ENCODE measurements around the gene FXYD6. TPM values are rescaled to one million over a fixed set of nuclear protein-coding genes. Genes with fewer than 3 reads are reported as not detected.

Gene FXYD6
- total RNA-seq, 4 donors from 2014 or later: 5.1 to 41.3 (median 14.0) TPM

DNA sequence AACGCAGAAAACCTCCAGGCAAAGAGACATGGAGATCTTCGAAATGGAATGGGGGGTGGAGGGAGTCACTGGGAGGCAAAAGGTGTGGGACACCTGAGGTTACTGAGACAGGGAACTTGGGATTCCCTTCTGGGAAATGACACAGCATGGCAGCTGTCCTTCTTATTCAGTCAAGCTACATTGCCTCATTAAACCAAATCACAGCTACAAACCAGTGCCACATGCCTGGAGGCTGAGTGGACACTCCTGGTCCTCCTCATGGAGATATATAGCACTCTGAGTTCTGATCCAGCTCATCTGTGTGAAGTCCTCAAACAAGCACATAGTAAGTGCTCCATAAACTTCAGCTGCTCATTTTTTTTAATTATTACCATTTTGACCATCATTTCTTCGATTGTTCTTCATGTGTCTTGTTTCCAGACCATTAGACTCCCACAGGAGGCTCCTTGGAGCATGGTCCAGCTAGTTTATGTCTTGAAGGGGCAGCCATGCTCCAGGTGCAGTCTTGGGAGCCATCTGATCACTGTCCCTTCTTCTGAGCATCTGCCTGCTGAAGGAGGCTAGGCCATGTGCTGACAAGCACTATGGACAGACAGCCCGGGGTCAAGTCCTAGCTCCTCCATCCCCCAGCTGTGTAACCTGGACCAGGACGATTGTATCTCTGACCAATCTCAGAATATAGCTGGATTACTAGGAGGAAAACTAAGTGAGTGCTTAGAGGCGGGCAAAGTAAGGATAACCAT lies 42.2 kb downstream of the FXYD6 start:
- Histone ChIP-seq H3K4me1 (peaks cover 0 to 19% (median under 1%) of the 10 kb centered on the region in 4 donors), H3K27ac (peak overlapping the region in 1 of 4 donors; percentile 44), H3K36me3 (no peaks in the 10 kb centered on the region), H3K9me3 (no peaks in the 10 kb centered on the region), H3K4me3 (no peak overlapping the region), H3K27me3 (no peaks in the 10 kb centered on the region)
- no peak for TF ChIP-seq POLR2A (IDR thresholded peaks at IDR 0.05)
- TF ChIP-seq, protein P1, sequence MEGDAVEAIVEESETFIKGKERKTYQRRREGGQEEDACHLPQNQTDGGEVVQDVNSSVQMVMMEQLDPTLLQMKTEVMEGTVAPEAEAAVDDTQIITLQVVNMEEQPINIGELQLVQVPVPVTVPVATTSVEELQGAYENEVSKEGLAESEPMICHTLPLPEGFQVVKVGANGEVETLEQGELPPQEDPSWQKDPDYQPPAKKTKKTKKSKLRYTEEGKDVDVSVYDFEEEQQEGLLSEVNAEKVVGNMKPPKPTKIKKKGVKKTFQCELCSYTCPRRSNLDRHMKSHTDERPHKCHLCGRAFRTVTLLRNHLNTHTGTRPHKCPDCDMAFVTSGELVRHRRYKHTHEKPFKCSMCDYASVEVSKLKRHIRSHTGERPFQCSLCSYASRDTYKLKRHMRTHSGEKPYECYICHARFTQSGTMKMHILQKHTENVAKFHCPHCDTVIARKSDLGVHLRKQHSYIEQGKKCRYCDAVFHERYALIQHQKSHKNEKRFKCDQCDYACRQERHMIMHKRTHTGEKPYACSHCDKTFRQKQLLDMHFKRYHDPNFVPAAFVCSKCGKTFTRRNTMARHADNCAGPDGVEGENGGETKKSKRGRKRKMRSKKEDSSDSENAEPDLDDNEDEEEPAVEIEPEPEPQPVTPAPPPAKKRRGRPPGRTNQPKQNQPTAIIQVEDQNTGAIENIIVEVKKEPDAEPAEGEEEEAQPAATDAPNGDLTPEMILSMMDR (IDR thresholded peaks at IDR 0.05): no peak
- peak in 1 of 3 donors; percentile 1 for DNase-seq

GRCh38 chr11:117833401-117833891 lies 43.0 kb downstream of the FXYD6 start:
- H3K27me3 ChIP-seq: no peaks in the 10 kb centered on the region
- peak; percentile 12 to 82 (median 79) for DNase-seq

GRCh38 chr11:117832511-117832910 lies 43.9 kb downstream of the FXYD6 start:
- Histone ChIP-seq H3K9me3 (no peaks in the 10 kb centered on the region), H3K4me3 (no peak overlapping the region), H3K27me3 (no peaks in the 10 kb centered on the region), H3K27ac (no peak overlapping the region), H3K36me3 (no peaks in the 10 kb centered on the region), H3K4me1 (peaks cover 0 to 26% (median 14%) of the 10 kb centered on the region in 4 donors)
- TF ChIP-seq, protein P1 (IDR thresholded peaks at IDR 0.05): no peak
- no peak for TF ChIP-seq POLR2A (IDR thresholded peaks at IDR 0.05)
- peak in 1 of 3 donors; percentile 3 for DNase-seq

More at GRCh38 chr11:117833401-117833891, 43.0 kb downstream of the FXYD6 start:
- H3K9me3 ChIP-seq: no peaks in the 10 kb centered on the region
- peaks cover 0 to 26% (median 8%) of the 10 kb centered on the region in 4 donors for H3K4me1 ChIP-seq
- no peaks in the 10 kb centered on the region for H3K36me3 ChIP-seq
- no peak overlapping the region for H3K4me3 ChIP-seq
- peak overlapping the region in 1 of 4 donors; percentile 44 for H3K27ac ChIP-seq
- TF ChIP-seq, protein P1 (IDR thresholded peaks at IDR 0.05): no peak
- TF ChIP-seq POLR2A (IDR thresholded peaks at IDR 0.05): no peak

DNA sequence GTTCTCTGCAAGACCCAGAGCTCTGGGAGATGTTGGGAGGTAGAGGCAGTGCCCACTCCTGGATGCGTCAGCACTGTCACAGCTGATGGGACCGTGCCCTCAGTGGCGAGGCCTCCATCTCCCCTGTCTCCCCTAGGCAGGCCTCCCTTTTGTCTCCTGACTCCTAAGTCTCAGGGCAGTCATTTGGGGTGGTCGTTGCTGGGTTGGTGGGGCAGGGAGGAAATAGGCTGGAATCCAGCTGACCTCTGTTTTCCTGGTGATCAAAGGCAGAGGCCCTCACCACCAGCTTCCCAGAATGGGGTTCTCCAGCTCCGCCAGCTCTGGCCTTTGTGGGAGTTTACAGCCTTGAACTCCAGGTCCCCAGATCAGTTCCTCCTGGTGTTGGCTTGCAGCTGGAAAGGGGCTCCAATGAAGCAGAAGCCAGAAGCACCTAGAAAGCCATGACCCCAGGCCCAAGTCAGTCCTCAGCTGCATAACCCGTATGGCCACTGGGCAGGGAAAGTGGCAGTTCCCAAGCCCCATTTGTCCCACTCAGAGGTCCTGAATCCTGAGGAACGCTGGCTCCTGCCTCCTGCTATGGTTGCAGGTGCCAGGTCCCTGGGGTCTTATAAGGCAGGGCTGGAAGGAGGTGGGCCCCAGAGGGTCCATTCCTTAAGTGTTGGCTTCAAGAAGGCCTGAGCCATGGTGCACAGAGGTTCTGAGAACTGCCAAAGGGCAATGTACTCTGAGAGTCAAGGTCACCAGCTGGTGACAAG lies 44.6 kb downstream of the FXYD6 start:
- Histone ChIP-seq H3K27ac (no peak overlapping the region), H3K9me3 (no peaks in the 10 kb centered on the region), H3K36me3 (no peaks in the 10 kb centered on the region), H3K4me1 (peaks cover 0 to 26% (median 14%) of the 10 kb centered on the region in 4 donors), H3K4me3 (no peak overlapping the region), H3K27me3 (no peaks in the 10 kb centered on the region)
- peak in 2 of 3 donors; percentile 9 to 34 for DNase-seq
- TF ChIP-seq, protein P1 (IDR thresholded peaks at IDR 0.05): no peak
- TF ChIP-seq POLR2A (IDR thresholded peaks at IDR 0.05): no peak

DNA sequence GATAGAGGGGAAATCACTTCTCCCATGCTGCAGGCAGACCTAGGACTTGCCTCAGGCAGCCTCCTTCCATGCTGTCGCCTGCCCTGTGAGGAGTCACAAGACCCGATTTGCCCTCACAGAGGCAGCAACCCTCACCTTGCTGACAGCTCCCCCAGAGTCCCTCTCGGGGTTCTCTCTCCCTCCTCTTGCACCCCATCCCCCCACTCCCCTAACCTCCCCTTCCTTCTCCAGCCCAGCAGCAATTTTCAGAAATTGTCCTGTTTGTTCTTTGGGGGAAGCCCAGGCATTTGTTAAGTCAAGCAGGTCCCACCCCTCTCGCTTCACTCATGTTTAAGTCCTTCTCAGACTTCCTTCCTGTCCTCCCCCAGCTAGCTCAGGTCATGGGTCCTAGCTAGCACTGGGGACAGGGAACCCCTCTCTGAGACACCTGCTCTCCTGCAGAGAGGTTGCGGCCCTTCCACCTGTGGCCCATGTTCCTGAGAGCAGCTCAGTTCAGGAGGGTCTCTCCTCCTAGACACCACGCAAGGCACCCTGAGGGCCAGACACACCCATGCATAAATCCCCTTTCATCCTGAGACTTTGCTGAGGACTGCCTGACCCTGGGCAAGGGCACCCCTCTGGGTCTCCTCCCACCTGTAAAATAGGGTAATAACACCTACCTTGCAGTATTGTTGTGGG lies 45.6 kb downstream of the FXYD6 start:
- Histone ChIP-seq H3K4me3 (no peak overlapping the region), H3K4me1 (peaks cover 0 to 26% (median 14%) of the 10 kb centered on the region in 4 donors), H3K9me3 (no peaks in the 10 kb centered on the region), H3K36me3 (no peaks in the 10 kb centered on the region), H3K27ac (no peak overlapping the region), H3K27me3 (no peaks in the 10 kb centered on the region)
- TF ChIP-seq POLR2A (IDR thresholded peaks at IDR 0.05): no peak
- TF ChIP-seq, protein P1 (IDR thresholded peaks at IDR 0.05): no peak
- peak in 2 of 3 donors; percentile 14 to 41 for DNase-seq

Measured in Peyer's patch (tissue), 4 donors.